ENCODE data around the gene ADCY3.

Gene ADCY3

GRCh38 chr2:24910245-24910644 is 9.8 kb downstream of the ADCY3 start:
- no peak overlapping the region for H3K4me3 ChIP-seq (ENCODE audit: low read length)
- DNase-seq (ENCODE audit: low read depth, low spot score), result no peak

DNA sequence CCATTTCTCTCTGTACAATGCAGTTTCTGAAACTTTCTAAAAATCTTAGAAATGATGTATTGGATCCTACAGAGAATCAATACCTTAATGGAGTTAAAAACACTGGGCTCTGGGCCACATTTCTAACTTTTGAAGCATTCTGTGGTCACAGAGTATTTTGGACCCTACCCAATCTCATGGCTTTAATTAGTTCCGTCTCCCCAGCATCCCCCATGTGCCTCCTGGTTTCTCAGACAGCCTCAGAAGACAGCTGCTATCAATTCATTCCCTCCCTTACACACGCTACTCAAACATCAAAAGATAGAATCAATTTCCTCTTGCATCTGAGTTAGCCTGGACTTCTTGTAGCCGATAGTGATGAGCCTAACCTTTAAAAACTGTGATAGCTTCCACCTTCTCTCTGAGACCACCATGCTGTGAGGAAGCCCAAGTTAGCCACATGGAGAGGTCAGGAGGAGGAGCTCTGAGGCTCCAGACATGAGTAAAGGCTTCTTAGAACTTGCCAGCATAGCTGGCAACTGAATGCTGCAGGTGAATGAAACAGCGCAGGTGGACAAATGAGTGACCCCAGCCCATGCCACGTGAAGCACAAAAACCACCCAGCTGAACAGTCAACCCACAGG is 10.4 kb downstream of the ADCY3 start:
- no peak for DNase-seq (ENCODE audit: low read depth, low spot score)
- no peak overlapping the region for H3K4me3 ChIP-seq (ENCODE audit: low read length)

GRCh38 chr2:24908461-24908901 is 11.6 kb downstream of the ADCY3 start:
- DNase-seq (ENCODE audit: low read depth, low spot score), result no peak
- no peak overlapping the region for H3K4me3 ChIP-seq (ENCODE audit: low read length)

DNA sequence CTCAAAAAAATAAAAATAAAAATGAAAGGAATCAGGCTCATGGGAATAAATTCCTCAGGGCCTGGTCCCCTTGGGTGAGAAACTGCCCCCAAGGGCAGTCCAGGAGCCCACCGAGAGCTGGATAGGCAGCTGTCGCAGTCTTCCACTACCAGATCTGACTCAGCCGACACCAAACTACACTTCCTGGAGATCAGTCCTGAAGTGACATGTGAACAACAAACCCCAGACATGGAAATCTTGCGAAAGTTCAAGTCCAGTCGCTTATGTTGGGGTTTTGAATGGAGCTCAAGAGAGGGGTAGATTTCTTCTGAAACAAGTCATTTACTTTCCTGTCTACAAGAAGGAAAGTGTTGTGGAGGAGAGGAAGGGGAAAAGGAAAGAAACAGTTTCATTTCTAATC is 12.9 kb downstream of the ADCY3 start:
- DNase-seq (ENCODE audit: low read depth, low spot score), result no peak

GRCh38 chr2:24906466-24906865 is 13.6 kb downstream of the ADCY3 start:
- no peak overlapping the region for H3K4me3 ChIP-seq (ENCODE audit: low read length)
- no peak for DNase-seq (ENCODE audit: low read depth, low spot score)

More for the DNA sequence above, 12.9 kb downstream of the ADCY3 start:
- no peak overlapping the region for H3K4me3 ChIP-seq (ENCODE audit: low read length)

DNA sequence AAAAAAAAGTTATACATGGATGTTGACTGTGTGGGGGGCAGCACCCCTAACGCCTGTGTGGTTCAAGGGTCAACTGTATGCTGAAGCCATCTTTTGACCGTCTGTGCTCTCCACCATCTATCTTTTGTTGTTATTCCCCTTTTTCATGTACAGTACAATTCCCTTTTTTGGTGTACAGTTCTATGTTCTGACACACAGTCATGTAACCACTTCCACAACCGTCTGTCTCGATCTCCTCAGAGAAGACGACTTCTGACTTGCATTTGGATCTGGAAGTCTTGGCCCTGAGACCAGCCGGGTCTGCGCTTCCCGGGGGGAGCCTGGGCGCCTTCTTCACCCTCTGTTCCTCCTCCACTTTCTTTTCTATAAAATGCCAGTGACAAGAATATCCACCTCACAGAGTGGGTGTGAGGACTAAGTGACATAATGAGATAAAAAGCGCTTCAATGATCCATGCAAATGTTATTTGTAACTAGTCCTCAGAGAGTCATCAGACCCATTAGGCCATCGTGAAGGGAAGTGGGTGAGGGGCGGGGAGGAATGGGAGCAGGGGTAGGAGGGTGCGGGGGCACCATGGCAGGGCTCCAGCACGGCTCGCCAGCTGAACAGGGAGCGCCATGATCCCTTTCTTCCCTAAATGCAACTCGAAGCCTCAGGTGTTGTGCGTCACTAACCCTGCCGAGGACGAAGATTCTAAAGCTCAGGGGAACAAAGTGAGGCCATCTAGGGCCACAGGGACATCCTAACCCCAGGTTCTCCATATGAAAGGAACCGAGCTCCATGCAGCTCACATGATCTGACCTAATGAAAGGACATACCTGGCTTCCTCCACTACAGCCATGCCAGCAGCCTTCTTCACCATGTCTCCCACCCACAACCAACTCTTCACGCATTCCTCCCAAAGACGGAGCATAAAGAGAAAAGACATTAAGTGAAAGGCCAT is 16.6 kb downstream of the ADCY3 start:
- DNase-seq (ENCODE audit: low read depth, low spot score), result no peak
- H3K4me3 ChIP-seq (ENCODE audit: low read length), result no peak overlapping the region

DNA sequence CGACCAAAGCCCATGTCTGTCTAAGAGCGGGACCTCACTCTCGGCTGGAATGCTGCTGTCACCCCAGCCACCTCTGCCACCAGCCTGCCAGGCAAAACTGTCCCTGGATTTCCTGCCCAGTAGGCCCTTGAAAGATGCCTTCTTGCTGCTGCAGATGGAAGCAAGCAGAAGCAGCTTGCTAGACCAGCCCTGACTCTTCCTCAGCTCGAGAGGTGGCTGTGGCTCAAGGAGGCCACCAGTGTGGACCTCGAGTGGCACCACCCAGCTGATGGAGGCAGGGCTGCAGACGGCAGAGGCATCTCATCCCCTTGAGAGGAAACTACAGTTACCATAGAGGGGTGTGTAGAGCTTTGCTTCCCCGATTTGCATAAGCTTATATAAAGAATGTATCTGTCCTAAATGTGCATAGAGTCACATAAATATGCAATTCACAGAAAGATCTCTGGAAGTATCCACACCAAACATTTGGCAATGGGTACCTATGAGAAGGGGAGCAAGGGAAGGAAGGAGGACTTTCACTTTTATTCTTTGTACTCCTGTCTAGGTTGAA is 20.6 kb downstream of the ADCY3 start:
- no peak for DNase-seq (ENCODE audit: low read depth, low spot score)
- no peak overlapping the region for H3K4me3 ChIP-seq (ENCODE audit: low read length)

- no peak for DNase-seq (ENCODE audit: low read depth, low spot score)
These were observed 21.6 kb downstream of the ADCY3 start for GRCh38 chr2:24898122-24899109.

DNA sequence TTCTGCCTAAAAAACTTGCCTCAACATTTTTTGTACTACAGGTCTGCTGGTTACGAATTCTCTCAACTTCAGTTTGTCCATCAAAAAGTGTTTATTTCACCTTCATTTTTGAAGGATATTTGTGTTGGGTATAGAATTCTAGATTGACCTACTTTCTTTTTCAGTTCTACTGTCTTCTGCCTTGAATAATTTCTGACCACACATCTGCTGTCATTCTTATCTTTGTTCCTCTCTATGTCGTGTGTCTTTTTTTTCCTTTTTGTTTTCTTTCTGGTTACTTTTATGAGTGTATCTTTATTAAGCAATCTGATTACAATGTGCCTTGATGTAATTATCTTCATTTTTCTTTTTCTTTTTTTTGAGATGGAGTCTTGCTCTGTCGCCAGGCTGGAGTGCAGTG is 25.3 kb downstream of the ADCY3 start:
- DNase-seq (ENCODE audit: low read depth, low spot score), result no peak
- H3K4me3 ChIP-seq (ENCODE audit: low read length), result no peak overlapping the region

More at GRCh38 chr2:24898122-24899109, 21.6 kb downstream of the ADCY3 start:
- no peak overlapping the region for H3K4me3 ChIP-seq (ENCODE audit: low read length)

DNA sequence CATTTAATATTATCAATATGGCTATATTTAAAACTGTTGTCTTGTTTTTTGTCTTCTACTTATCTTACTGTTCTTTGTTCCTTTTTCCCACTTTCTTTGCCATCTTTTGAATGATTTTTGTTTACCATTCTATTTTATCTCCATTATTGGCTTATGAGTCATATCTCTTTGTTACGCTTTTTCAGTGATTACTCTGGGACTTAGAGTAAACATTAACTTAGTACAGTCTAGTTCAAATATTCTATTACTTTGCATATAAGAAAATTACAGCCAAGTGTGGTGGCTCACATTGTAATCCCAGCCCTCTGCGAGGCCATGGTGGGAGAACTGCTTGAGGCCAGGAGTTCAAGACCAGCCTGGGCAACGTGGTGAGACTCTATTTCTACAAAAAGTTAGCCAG is 26.1 kb downstream of the ADCY3 start:
- H3K4me3 ChIP-seq (ENCODE audit: low read length), result no peak overlapping the region
- DNase-seq (ENCODE audit: low read depth, low spot score), result no peak

- no peak overlapping the region for H3K4me3 ChIP-seq (ENCODE audit: low read length)
- DNase-seq (ENCODE audit: low read depth, low spot score), result no peak
These were observed 27.1 kb downstream of the ADCY3 start for GRCh38 chr2:24892928-24893327.

- H3K4me3 ChIP-seq (ENCODE audit: low read length), result no peak overlapping the region
- no peak for DNase-seq (ENCODE audit: low read depth, low spot score)
These were observed 28.8 kb downstream of the ADCY3 start for GRCh38 chr2:24891201-24891600.

- no peak for DNase-seq (ENCODE audit: low read depth, low spot score)
- no peak overlapping the region for H3K4me3 ChIP-seq (ENCODE audit: low read length)
These were observed 30.8 kb downstream of the ADCY3 start for GRCh38 chr2:24889221-24889620.

DNA sequence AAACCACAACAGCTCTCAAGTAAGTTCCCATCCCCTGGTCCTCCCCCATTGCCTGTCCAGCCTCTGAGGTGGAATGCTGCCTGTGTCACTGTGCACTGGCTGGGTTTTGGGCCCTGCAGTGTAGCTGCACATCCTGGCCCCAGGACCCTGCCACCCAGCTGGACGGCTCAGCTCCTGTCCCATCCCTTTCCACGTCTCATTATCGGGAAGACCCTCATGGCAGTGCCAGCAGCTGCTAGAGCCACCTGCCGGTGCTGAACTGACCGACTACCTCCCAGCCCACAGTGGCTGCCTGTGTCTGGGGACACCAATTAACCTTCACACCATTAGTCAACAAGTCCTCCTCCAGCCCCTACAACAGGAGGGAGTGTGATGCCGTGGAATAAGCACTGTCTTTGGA is 31.9 kb downstream of the ADCY3 start:
- DNase-seq (ENCODE audit: low read depth, low spot score), result no peak
- H3K4me3 ChIP-seq (ENCODE audit: low read length), result no peak overlapping the region

- DNase-seq (ENCODE audit: low read depth, low spot score), result no peak
- H3K4me3 ChIP-seq (ENCODE audit: low read length), result no peak overlapping the region
These were observed 32.6 kb downstream of the ADCY3 start for GRCh38 chr2:24887307-24887874.

- no peak overlapping the region for H3K4me3 ChIP-seq (ENCODE audit: low read length)
- no peak for DNase-seq (ENCODE audit: low read depth, low spot score)
These were observed 33.2 kb downstream of the ADCY3 start for GRCh38 chr2:24886691-24887304.

GRCh38 chr2:24886126-24886501 is 33.9 kb downstream of the ADCY3 start:
- no peak for DNase-seq (ENCODE audit: low read depth, low spot score)
- H3K4me3 ChIP-seq (ENCODE audit: low read length), result no peak overlapping the region
